Uterus (tissue), 2 donors: ENCODE measurements around the gene DOCK7.

Source experiments
- CTCF ChIP-seq, 4 experiments: fragments of 200-600 bp in 2 of 4; fragments of 450-650 bp in 2 of 4; sonication (generic) in 2 of 4; IDR thresholded peaks; one replicate each; pipeline ENCODE4 v1.5.1; 2016 to 2019; ENCODE audit warnings: antibody characterized with exemption in 4 of 4, mild to moderate bottlenecking in 2 of 4, moderate library complexity in 1 of 4
- POLR2A ChIP-seq, 2 donors: fragments of 450-650 bp; IDR thresholded peaks; one replicate each; pipeline ENCODE4 v1.6.1; 2016; ENCODE audit warnings: antibody characterized with exemption in 2 of 2, mild to moderate bottlenecking in 1 of 2, moderate library complexity in 1 of 2

- TF ChIP-seq CTCF (IDR thresholded peaks at IDR 0.05) (no peak), POLR2A (IDR thresholded peaks at IDR 0.05) (no peak)
Observed at GRCh38 chr1:62725255-62725654, 37.1 kb upstream of the DOCK7 start.
